ENCODE data around the gene PTPRE. TPM values are rescaled to one million over a fixed set of nuclear protein-coding genes. Genes with fewer than 3 reads are reported as not detected.

PTPRE gene
- total RNA-seq, 1 experiment from 2014 or later: 0.50 TPM

DNA sequence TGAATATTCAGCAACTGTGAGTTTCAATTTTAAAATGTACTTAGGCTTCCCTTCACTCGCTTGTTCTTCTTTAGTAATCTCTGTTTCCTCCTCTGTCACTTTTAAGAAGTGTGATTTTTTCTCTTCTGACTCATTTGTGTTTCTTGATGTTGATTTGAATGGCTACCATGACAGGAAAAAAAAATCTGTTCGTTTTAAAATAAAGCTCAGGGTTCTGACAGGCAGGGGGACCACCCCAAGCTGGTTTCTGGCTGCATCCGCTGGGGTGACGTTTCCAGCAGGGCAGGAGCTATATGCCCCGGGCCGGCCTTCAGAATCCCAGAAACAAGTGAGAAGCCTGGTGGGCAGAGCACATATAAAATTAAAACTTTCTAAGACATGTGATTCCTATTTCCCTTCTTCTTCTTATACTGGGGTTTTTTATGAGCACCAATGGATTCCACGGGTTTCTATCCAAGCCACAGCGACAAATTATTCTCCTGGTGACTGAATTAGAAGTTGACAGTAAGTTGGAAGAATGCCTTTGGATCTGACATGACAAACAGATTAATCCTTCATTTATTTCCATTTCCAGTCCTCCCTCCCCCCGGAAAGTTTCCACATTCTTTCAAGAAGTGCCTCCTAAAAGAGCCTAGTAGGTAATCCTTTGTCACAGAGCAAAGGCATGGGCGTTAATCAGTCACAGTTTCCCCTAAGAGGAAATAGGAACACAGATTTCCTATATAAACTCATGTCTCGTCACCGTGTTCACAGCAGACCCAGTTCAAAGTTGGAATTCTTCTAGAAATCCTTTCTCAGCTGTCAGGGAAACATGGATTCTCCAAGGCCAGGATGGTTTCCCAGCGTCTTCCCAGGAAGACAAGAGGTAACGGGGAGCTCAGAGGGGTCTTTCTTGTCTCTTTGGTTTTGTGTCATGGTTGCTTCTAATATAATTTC, 79.9 kb downstream of the PTPRE start:
- no peak for DNase-seq
- Histone ChIP-seq H3K4me3 (ENCODE audit: low read depth, low read length) (no peak overlapping the region), H3K4me1 (no peaks in the 10 kb centered on the region), H3K9me3 (no peaks in the 10 kb centered on the region; the same call in 1 of the 2 replicates), H3K36me3 (ENCODE audit: control insufficient read depth, insufficient read depth, low read length) (no peaks in the 10 kb centered on the region), H3K27me3 (replicated peaks; ENCODE audit: control insufficient read depth, insufficient read depth, low read length) (no peaks in the 10 kb centered on the region)
- Mint-ChIP-seq H3K36me3 (ENCODE audit: insufficient read depth, unreplicated experiment) (no peaks in the 10 kb centered on the region), H3K9me3 (ENCODE audit: unreplicated experiment) (no peaks in the 10 kb centered on the region), H3K27ac (ENCODE audit: unreplicated experiment) (no peak overlapping the region), H3K27me3 (ENCODE audit: insufficient read depth, unreplicated experiment) (peaks cover 4% of the 10 kb centered on the region), H3K4me3 (ENCODE audit: unreplicated experiment) (no peak overlapping the region), H3K4me1 (ENCODE audit: low read depth, unreplicated experiment) (no peaks in the 10 kb centered on the region)
- no TSS peak for BruUV-seq (replicated peaks)
- ChIA-PET CTCF (no interaction called here), POLR2A (no interaction called here)
- intact Hi-C loops (cut with micrococcal nuclease; ENCODE audit: unreplicated experiment): no loop called here
- TF ChIP-seq, protein P1, sequence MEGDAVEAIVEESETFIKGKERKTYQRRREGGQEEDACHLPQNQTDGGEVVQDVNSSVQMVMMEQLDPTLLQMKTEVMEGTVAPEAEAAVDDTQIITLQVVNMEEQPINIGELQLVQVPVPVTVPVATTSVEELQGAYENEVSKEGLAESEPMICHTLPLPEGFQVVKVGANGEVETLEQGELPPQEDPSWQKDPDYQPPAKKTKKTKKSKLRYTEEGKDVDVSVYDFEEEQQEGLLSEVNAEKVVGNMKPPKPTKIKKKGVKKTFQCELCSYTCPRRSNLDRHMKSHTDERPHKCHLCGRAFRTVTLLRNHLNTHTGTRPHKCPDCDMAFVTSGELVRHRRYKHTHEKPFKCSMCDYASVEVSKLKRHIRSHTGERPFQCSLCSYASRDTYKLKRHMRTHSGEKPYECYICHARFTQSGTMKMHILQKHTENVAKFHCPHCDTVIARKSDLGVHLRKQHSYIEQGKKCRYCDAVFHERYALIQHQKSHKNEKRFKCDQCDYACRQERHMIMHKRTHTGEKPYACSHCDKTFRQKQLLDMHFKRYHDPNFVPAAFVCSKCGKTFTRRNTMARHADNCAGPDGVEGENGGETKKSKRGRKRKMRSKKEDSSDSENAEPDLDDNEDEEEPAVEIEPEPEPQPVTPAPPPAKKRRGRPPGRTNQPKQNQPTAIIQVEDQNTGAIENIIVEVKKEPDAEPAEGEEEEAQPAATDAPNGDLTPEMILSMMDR (IDR thresholded peaks at IDR 0.05; ENCODE audit: insufficient read depth in 1 of 2, low read depth in 1 of 2, low read length in 1 of 2, severe bottlenecking in 1 of 2, unreplicated experiment in 1 of 2): no peak

DNA sequence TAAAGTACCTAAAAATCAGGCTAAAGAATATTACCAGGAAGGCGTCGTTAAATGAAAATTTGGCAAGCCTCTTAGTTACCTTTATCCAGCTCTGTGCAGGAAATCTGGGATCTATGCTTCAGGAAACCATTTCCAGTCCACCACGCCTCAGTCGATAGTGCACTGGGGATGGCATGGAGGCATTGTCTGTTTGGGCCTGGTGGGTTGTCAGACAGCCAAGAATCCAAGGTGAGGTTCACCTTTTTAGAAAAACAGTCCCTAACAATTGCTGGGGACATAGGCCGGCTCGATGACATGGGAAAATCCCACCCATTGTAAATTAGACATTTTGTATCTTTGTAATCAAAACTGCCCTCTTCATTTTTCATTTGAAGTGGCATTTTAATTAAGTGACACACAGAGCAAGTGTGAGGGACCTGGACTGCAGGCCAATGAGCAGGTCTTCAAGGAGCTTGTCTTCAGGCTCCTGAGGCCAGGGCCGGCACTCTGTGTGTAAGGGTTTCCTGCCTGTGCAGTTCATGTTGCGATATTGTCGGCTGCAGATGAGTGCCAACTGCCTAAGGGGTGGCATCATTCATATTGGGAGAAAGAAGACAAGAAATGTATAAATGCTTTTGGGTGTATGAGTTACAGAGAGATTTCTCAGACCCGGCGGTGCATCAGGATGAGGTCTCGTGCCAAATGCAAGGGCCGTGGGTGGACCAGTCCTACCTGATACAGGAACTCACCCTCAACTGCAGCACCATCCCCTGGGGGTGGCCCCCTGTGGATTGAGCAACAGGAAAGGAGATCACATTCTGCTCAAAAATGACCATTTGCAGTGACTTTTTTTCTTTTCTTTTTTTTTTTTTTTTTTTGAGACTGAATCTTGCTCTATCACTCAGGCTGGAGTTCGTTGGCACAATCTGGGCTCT, 80.8 kb downstream of the PTPRE start:
- POLR2A ChIA-PET: no interaction called here
- intact Hi-C loops (cut with micrococcal nuclease; ENCODE audit: unreplicated experiment): no loop called here
- H3K36me3 Mint-ChIP-seq (ENCODE audit: insufficient read depth, unreplicated experiment): no peaks in the 10 kb centered on the region

More for the DNA sequence above, 80.8 kb downstream of the PTPRE start:
- CTCF ChIA-PET: interaction anchor here (0.7 kb wide), 1 partner anchor 338 kb away, joined by 3 read pairs; no protein-coding TSS in a partner anchor
- no peak overlapping the region for H3K27ac Mint-ChIP-seq (ENCODE audit: unreplicated experiment)
- no peaks in the 10 kb centered on the region for H3K4me1 Mint-ChIP-seq (ENCODE audit: low read depth, unreplicated experiment)
- peaks cover 4% of the 10 kb centered on the region for H3K27me3 Mint-ChIP-seq (ENCODE audit: insufficient read depth, unreplicated experiment)
- Histone ChIP-seq H3K4me1 (no peaks in the 10 kb centered on the region), H3K4me3 (ENCODE audit: low read depth, low read length) (no peak overlapping the region), H3K36me3 (ENCODE audit: control insufficient read depth, insufficient read depth, low read length) (no peaks in the 10 kb centered on the region), H3K9me3 (no peaks in the 10 kb centered on the region; the same call in 1 of the 2 replicates), H3K27me3 (replicated peaks; ENCODE audit: control insufficient read depth, insufficient read depth, low read length) (no peaks in the 10 kb centered on the region)
- TF ChIP-seq, protein P1 (IDR thresholded peaks at IDR 0.05; ENCODE audit: insufficient read depth in 1 of 2, low read depth in 1 of 2, low read length in 1 of 2, severe bottlenecking in 1 of 2, unreplicated experiment in 1 of 2): no peak
- H3K9me3 Mint-ChIP-seq (ENCODE audit: unreplicated experiment): no peaks in the 10 kb centered on the region
- H3K4me3 Mint-ChIP-seq (ENCODE audit: unreplicated experiment): no peak overlapping the region
- no peak for DNase-seq
- BruUV-seq (replicated peaks): no TSS peak
